ENCODE data around the gene ZNF827.

DNA sequence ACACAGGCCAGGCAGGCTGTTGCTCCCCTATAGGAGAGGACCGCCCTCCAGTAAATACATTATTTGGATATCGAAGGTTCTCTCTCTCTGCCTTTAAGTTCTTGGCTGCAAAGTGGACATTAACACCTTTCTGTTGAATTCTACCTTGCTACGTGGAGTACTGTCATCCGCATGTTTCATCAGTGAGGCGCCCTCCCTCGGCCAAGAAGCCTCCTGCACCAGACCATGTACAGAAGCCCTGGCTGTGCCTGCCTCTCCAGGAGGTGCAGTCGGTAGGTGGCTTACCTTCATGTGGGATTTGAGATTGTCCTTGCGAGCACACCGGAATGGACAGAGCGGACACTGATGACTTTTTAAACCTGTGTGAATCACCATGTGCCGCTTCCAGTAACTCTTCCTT is 46.7 kb downstream of the ZNF827 start:
- TF ChIP-seq, protein P1, sequence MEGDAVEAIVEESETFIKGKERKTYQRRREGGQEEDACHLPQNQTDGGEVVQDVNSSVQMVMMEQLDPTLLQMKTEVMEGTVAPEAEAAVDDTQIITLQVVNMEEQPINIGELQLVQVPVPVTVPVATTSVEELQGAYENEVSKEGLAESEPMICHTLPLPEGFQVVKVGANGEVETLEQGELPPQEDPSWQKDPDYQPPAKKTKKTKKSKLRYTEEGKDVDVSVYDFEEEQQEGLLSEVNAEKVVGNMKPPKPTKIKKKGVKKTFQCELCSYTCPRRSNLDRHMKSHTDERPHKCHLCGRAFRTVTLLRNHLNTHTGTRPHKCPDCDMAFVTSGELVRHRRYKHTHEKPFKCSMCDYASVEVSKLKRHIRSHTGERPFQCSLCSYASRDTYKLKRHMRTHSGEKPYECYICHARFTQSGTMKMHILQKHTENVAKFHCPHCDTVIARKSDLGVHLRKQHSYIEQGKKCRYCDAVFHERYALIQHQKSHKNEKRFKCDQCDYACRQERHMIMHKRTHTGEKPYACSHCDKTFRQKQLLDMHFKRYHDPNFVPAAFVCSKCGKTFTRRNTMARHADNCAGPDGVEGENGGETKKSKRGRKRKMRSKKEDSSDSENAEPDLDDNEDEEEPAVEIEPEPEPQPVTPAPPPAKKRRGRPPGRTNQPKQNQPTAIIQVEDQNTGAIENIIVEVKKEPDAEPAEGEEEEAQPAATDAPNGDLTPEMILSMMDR (IDR thresholded peaks at IDR 0.05; ENCODE audit: poor library complexity, severe bottlenecking): no peak
- TF ChIP-seq, protein P2, sequence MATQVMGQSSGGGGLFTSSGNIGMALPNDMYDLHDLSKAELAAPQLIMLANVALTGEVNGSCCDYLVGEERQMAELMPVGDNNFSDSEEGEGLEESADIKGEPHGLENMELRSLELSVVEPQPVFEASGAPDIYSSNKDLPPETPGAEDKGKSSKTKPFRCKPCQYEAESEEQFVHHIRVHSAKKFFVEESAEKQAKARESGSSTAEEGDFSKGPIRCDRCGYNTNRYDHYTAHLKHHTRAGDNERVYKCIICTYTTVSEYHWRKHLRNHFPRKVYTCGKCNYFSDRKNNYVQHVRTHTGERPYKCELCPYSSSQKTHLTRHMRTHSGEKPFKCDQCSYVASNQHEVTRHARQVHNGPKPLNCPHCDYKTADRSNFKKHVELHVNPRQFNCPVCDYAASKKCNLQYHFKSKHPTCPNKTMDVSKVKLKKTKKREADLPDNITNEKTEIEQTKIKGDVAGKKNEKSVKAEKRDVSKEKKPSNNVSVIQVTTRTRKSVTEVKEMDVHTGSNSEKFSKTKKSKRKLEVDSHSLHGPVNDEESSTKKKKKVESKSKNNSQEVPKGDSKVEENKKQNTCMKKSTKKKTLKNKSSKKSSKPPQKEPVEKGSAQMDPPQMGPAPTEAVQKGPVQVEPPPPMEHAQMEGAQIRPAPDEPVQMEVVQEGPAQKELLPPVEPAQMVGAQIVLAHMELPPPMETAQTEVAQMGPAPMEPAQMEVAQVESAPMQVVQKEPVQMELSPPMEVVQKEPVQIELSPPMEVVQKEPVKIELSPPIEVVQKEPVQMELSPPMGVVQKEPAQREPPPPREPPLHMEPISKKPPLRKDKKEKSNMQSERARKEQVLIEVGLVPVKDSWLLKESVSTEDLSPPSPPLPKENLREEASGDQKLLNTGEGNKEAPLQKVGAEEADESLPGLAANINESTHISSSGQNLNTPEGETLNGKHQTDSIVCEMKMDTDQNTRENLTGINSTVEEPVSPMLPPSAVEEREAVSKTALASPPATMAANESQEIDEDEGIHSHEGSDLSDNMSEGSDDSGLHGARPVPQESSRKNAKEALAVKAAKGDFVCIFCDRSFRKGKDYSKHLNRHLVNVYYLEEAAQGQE (IDR thresholded peaks at IDR 0.05; ENCODE audit: borderline replicate concordance): no peak
- TF ChIP-seq EP300 (conservative IDR thresholded peaks at IDR 0.05; ENCODE audit: poor library complexity, severe bottlenecking) (no peak), EZH2 (IDR thresholded peaks at IDR 0.05; ENCODE audit: borderline replicate concordance, insufficient read depth, low read length, poor library complexity, severe bottlenecking) (no peak), TAF1 (IDR thresholded peaks at IDR 0.05; ENCODE audit: low read depth) (no peak), POLR2AphosphoS5 (IDR thresholded peaks at IDR 0.05) (no peak), MXI1 (conservative IDR thresholded peaks at IDR 0.05; ENCODE audit: poor library complexity, severe bottlenecking) (no peak)

Data from neural cell (in vitro differentiated cells).